Erythroblast (primary cell): ENCODE results near the gene P2RX2.

ENCODE experiments used
- GATA1 ChIP-seq: IDR thresholded peaks from 2 replicates; pipeline ENCODE4 v1.6.1; 2011; ENCODE audit warnings: low read depth, mild to moderate bottlenecking, control low read depth, low read length, moderate library complexity
- POLR2A ChIP-seq: IDR thresholded peaks from 2 replicates; pipeline ENCODE4 v1.6.1; 2011; ENCODE audit warnings: mild to moderate bottlenecking, low read length

DNA sequence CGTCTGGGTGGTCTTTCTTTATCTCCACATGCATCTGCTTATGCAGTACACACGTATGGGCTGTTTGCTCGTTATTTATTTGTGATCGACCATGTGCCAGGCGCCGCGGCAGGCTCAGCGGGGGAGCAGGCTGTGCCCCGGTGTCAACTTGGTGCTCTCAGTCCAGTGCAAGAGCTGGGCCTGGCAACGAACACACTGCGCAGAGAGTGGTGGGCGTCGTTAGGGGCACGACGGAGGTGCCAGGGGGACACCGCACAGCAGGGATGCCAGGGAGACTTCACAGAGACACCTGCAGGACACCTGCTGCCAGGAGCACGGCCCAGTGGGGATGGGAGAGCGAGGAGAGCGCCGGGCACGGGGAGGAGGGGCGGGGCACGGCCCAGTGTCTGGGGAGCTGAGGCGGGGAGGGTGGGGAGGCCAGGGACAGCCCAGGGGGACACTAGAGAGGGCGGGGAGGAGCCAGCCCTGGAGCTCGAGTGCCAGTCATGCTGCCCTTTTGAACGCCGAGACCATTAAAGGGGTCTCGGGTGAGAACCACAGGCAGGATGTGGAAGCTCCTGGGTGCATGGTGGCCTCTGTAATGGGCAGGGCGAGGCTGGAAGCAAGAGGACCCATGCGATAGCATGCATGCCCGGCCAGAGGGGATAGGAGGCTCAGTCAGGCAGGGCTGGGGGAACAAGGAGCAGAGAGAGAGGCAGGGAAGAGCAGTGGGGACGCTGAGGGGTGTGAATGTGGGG lies 7.5 kb upstream of the P2RX2 start:
- TF ChIP-seq POLR2A (no peak), GATA1 (no peak)
